ENCODE results near the gene BCDIN3D.

The BCDIN3D gene

DNA sequence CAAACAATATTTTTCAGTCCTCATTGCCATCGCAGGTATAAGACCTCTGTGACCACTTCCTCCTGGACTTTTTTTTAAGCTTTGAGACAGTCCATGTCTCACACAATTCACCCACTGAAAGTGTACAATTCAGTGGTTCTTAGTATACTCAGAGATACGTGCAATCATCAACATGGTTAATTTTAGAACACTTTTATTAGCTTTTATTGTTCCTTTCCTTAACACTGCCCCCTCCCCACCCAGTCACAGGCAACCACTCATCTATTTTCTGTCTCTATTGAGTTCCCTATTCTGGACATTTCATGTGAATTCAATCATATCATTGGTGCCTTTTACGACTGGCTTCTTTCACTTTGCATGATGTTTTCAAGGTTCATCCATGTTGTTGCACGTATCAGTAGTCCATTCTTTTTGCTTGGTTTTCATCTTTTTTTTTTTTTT, 30.9 kb downstream of the BCDIN3D start:
- no peak for DNase-seq

DNA sequence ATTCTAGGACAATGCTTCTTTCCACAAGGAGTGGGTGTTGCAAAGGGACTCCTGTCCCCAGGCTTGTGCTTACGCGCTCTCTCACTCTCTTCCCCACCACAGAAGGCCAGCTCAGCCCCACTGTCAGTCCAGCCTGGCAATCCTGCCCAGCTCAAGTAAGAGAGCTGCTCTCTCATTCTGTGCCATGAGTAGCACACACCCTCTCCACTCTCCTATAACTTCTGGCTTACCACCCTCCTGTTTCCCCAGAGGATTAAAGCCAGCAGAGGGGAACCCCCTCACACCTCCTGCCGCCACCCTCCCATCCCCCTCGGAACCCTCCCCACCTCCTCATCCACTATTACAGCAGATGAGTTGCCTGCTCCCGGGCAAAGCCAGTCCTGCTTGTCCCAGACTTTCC, 31.8 kb downstream of the BCDIN3D start:
- peak in 1 of 2 donors; percentile 18 for DNase-seq

DNA sequence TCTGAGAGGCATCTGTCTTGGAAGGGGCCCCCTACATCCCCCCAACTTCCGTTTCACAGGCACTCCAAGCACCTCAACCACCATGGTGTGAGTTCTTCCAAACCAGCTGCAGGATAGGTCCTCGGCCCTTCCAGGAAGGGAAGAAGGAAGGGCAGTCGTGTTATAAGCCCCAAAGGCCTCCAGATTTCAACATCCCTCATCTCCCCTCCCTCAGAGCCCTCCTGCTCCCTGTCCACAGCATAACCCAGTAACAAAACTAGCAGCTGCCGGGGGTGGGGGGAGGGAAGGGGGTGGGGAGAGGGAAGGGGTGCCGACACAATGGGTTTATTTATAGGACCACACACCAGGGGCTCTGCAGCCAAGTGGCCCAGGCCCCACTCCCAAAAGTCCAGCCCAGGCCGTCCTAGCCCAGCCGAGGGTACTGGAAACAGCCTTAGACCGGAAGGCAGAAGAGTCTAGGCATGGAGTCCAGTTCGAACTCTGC, 33.0 kb downstream of the BCDIN3D start:
- DNase-seq = no peak

DNA sequence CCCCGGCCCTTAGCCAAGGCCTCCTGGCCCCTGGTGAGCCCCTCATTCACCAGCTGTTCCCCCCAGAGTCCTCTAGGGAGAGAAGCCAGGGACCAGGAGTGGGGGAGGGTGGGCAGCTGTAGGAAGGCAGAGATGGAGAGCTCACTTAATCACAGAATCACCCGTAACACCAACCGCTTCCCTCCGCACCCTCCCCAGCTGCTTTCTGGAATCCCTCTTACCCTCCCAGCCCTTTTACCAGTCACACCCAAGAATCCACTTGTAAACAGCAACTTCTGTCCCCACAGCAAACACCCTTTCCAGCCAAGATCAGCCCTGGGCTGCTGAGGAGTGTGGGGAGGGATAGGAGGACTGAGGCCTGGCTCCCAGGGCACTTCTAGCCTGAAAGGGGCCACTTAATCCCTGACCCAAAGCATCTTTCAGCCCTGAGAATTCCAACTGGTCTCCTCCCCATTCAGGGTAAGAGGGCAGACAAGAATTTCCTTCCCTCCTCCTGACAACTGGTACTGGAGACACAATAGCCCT, 33.5 kb downstream of the BCDIN3D start:
- DNase-seq = no peak

DNA sequence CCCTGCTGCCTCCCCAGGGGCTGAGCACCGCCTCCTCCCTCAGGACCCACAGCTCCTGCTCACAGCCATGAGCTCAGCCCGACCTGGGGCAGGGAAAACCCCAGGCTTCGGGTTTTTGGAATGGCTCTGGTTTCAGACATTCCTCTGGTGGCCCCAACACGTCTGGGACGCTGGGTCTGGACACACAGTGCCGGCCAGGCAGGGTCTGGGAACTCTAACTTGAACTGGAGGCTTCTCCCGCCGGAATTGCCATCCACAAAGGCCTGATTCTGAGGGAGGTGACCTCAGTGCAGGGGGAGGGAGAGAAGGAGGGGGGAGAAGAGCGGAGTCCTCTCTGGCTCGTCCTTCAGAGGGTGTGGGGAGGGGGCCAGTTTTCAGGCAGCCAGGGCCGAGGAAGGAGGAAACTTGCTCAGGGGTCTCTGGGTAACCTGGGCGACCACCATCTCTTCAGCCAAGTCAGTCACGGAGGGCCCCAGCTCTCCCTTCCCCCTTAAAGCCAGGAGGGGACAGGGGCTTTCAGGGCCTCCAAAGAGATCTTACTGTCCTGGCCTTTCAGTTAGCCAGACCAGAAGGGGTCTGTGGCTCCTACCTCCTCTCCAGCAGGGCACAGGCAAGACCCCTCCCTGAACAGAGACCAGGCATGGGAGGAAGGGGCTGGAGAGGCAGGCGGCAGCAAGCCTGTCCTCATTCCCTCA, 34.1 kb downstream of the BCDIN3D start:
- no peak for DNase-seq

DNA sequence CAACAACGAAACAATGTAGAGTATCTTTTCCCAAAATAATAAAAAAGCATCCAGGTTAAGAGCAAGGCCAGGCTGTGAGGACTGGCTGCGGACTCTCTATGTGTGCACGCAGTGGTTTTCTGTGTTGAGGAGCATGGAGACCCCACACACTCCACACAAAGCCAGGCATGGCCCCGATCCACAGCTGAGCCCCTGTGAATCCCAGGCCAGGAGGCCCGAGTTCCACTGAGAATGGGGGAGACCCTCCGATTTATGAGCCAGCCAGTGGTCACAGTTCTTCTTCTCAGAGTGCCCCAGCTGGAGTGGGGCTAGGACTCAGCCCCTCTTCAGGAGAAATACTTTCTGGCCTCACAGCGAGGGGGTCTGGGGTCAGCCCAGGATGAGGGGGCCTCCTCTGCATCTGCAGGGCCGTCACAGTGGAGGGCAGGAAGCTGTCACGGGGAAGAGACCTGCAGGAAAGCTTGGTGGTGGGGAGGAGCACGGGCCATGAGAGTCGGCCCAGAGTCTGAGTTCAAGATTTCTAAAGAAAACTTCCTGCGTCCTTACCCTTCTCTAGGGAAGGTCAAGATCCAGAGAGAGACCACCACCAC, 34.8 kb downstream of the BCDIN3D start:
- DNase-seq = no peak

DNA sequence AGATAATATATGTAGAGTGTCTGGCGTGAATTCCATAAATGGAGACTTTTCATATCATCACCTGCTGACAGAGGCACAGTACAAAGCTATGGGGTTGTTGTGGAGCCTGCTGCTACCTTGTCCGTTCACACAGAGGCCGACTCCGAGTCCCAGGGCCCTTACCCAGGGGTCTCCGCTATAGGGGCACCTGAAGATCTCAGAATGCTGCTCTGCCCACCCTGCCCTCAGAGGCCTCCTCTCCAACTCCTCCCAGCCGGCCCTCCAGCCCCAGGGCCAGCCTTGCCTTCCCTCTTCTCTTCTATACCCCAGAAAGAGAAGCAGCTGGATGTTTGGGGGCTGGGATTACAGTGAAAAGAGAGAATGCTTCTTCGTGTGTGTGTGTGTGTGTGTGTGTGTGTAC, 36.0 kb downstream of the BCDIN3D start:
- no peak for DNase-seq

DNA sequence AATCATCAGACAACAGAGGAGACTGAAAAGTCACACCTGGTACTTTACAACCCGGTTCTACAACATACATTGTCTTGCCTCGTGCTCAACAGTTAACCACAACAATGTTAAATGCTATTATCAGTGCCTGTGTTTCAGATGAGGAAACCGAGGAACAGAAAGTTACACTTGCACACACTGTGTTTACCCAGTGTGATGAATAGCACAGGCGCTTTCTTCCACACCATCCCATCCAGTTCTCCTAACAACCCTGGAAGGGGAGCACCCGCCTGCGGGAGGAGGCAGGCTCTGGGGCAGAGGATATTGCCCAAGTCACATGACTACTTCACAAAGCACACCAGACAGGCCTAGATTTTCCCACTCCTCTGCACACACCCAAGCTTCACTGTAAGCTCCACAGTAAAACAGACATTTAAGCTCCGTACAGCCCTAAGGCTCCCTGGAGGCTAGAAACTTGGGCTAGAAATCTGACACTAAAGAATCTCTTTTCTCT, 36.5 kb downstream of the BCDIN3D start:
- DNase-seq = no peak

DNA sequence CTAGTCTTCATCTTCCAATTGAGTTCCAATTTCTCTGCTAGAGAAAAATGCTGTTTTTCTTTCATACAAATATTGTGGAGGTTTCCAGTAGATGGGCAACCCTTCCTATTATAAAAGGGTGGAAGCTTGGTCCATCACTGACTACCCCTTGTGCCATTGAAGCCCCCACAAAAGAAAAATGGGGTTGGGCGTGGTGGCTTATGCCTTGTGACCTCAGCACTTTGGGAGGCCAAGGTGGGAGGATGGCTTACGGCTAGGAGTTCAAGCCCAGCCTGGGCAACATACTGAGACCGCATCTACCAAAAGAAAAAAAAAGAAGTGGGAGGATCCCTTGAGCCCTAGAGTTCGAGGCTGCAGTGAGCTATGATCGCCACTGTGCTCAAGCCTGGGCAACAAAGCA, 37.5 kb downstream of the BCDIN3D start:
- no peak for DNase-seq

DNA sequence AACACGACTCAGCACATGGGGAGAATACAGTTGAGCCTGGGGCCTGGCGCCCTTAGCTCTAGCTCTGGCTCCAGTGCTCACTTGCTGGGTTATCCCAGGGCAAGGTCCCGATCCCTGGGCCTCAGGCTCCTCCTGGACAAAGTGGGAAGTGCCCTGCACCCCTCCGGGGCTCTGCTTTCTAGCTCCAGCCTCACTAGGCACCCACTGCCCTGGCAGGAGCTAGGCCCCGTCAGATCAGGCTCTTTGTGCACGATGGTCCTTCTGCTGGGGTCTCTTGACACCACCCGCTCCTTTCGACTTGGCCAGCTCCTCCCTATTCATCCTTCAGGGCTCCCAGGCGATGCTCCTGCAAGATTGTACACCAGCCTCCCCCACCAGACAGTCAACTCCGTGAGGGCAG, 38.1 kb downstream of the BCDIN3D start:
- DNase-seq = no peak

DNA sequence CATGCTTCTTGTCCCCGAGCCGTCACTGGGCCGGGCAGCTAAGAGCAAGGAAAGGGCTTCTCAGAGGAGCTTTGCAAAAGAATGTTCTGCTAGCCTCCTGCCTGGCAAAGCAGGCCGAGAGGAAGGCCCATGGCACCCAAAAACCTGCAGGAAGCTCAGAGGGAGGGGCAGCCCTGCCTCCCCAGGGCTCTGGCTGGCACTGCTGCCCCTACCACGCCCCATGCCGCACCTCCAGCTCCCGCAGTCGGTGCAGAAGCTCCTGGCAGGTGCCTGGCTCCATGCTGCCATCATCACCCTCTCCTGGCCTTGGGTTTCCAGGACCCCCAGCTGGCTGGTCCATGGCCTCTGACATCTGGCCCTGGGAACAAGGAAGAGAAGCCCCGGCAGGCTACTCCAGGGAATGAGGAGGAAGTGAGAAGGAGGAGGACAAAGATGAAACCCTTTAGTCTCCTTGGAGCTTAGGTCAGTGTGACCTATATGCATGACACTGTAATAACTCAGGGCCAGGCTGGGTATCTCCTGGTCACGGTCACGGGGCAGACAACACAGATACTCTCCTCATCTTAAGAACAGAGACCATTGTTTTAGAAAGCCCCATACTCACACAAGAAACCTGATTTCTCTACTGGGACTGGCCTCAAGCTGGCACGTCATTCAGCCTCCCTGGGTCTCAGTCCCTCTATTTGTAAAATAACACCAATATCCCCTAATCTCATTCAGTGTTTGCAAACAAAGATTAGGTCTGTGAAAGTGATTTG, 39.0 kb downstream of the BCDIN3D start:
- no peak for DNase-seq

DNA sequence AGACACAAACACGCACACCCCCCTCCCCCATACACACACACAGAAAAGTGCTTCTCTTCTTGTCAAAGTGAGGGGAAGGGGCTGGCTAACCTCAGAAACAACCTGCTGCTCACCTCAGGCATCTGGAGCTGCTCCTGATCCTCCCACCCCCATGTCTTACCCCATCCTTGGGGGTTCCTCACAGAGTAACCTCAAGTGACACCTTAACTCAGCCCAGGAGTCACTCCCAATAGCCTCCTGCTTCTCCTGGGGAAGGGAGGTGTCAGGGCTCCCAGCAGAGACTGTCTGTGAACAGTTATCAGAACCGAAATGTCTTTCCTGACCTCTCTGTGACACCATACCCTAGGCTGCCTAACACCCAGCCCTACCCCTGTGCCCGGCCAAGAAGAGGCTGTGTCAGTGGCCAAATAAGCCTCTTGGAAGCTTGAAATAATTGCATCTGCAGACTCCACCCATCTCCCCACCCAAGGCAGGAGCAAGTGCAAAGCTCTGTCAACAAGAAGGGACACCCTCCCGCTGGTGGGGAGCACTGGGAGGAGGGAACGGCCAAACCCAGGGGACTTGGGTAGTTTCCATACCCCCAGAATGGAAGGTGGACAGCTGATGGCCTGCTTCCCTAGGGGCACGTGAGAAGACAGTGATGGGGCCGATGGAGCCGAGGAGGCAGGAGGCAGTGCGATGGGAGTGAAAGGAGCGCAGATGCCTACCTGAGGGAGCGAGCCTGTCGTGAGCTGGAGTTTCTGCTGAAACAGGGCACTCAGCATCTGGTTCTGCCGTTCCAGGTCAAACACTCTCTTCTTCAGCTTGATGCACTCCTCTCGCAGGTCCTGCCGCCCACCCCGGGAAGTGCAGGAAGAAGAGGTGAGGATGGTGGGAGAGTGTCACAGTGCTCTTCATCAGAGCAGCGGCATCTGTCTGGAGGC, 41.5 kb downstream of the BCDIN3D start:
- no peak for DNase-seq

DNA sequence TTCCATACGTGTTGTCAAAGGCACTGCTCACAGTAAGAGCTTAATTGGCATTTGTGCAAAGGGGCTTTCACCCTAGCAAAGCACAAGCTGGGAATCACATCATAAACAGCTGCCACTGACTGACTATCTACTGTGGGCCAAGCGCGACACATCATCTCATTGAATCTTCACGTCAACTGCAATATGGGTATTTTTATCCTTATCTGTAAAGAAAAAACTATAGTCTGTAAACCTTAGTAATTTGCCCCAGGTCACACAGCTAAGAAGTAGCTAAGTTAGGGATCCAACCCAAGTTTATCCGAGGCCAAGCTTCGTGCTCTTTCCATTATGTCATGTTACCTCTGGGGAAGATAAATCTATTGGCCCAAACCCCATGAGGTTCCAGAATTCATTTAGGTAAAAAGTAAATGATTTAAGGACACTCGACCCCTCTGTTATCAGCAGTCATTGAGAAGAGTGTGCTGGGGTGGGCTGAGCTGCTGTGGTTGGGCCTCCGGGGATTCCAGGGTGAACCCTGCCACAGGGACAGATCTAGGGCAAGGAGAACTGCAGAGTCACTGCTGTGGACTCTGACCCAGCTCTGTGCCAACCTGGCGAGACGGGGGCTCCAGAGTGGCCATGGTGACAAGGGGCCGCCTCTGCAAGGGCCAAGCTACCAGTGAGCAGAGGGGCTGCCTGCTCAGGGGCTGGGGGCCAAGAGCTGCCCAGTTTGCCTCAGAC, 42.3 kb downstream of the BCDIN3D start:
- DNase-seq = no peak

DNA sequence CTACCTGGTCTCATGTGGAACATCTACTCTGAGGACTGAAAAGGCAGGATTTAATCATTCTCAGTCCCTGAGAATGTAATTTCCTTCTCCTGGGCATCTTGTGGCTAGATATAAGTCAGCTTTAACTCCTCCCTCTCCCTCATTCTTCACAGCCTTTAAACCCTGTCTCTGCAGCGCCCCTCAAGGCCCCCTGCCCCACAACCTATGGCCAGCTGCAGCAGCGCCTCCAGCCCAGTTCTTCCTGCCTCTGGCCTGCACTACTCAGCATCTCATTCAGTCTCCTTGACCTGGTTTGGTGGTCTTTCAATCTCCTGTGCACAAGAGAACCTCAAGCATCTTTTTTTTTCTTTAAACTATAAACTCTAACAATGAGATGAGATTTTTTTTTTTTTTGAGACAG, 44.0 kb downstream of the BCDIN3D start:
- DNase-seq = no peak

DNA sequence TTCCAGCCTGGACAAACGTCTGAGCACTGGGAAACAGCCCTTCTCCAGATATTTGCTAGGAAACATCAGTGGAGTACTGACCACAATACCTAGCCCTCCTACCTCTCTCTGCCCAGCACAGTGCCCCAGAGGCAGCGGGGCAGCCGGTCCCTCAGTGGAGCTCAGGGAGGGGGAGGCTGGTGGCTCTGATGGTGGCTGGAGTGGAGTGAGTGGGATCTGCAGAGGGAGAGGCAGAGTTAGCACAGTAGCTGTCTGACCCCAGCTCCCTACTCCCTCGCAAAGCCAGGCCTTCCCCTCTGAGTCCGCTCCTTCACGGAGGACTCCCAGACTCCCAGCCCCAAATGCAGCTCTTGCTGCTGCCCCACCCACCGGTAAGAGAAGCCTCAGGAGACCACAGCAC, 44.7 kb downstream of the BCDIN3D start:
- no peak for DNase-seq

DNA sequence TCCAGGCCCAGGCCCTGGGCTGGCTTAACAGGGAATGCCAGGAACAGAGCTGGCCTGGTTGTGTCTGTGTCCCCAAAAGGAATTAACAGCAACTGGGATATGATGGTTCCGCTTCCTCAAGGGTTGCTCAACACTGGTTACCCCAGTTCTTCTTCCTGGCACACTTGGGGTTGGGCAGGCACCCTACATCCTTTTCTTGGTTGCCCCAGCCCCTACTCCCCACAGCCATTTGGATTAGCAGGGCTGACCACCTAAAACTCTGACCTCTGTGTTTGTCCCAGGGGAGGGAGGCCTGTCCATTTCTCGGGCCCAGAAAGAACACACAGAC, 45.5 kb downstream of the BCDIN3D start:
- DNase-seq = peak; percentile 29 to 61

DNA sequence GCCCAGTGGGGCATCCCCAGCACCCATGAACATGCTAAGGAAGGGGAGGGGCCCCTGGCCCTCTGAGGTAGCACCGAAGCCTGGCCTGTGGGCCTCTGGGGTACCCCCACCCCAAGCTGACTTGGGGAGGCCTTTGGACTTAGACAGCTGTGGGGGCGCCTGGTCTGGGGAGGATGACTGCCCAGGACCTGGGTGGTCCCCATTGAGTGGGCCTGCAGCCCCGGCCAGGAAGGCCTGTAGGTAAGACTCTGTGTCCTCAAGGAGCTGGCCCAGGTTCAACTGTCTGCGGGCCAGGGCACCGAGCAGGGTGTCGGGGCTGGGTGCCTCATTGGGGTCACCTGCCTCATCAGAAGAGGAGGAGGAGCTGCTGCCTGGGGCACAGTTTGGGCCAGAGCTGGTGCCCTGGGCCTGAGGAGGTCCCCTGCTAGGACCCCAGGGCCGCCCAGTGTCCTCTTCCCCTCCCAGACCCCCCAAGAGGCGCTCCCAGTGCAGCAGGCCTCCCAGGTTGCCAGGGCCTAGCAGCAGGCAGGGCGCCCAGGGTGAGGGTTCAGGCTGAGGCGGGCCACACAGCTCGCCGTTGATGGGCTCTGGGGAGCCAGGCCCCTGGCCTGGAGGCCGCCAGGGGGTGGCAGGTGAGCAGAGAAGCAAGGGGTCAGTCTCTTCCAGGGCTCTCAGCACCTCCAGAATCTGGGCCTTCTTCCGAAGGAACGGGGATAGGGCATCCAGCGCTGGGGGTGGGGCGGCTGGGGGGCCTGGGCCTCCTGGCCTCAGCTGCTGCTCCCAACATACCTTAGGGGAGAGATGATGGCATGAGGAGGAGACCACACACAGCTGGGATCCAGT, 46.1 kb downstream of the BCDIN3D start:
- no peak for DNase-seq

DNA sequence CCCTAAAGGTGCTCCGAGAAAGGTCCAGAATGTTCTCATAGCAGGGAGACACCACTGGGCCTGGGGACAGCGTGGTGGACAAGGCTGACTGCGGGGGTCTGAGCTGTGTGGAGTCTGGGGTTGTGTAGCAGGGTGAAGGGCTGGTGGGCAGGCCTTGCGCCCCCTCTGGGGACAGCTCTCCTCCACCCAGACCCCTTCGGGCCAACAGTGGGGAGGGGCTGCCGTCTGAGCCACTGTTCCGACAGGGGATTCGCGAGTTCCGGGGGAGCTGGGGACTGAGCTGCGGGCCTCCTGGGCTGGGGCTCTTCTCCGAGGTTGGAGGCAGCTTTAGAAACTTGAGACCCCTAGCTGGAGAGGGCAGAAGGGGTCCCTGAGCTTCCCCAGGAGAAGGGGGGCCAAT, 46.8 kb downstream of the BCDIN3D start:
- no peak for DNase-seq

DNA sequence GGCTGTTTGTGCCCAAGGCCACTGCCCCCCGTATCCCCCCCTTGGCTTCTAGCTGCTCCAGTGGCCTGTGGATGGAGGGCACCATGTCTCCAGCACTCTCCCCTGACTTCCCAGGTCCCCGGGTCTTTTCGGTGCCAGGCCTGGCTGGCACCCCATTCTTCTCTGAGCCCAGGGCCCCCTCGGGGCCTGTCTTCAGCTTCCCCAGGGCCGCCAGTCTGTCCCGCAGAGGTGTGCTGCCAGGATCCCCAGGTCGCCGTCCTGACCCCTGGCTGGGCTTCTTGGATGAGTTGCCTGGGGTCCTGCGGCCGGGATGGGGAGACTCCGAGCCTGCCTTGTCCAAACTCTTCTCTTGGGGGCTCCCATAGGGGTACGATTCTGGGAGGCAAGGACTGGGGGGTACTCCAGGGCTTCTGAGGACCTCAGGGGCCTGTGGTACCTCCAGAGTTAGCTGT, 47.2 kb downstream of the BCDIN3D start:
- no peak for DNase-seq

DNA sequence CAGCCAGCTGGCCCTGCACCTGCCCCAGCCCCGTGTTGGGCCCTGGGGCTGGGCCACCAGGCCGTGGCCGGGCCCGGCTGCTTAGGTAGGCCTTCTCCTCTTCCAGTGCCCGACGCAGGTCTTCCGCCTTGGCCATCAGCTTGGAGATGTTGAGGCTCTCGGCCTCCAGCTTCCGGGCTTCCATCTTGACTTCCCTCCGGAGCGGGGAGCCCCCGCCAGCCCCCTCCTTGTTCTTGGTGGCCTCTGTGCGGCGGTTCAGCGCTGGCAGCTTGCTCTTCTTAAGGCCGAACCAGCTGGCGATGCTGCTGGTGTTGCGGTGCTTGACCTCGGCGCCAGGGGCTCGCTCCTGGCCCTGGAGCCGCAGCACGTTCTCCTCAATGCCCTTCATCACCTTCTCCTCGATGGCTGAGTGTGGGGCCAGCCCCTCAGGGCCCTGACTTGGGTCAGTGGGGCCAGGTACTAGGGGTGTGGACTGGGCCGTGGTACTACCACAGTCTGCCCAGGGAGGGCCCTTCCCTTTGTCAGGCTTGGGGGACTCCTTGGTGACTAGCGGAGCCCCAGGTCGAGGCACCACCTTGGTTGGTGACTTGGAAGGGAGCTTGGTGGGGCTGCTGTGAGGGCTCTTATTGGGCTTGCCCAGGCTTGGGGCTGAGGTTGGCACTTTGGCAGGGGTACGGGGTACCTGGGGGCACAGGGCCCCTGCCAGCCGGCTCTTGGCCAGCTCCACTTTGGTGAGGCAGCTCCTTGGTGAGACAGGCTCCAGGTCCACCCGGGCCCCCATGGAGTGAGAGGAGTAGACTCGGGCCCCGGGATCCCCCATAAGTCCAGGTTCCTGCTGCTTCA, 47.9 kb downstream of the BCDIN3D start:
- DNase-seq = no peak
